Endothelial cell of umbilical vein (primary cell): ENCODE measurements around the gene RECQL. TPM values are rescaled to one million over a fixed set of nuclear protein-coding genes. Genes with fewer than 3 reads are reported as not detected.

Experiments used
- BruUV-seq: library from RNA; stranded (reverse); fragments of 400-500 nt; replicated peaks from 2 replicates; lab custom pipeline; 2021; lab: Mats Ljungman, UMichigan
- CTCF ChIA-PET: fragments of 300-600, 350-600 bp; sonication (Branson Sonifier 250); formaldehyde crosslinking; loops from one replicate; lab custom pipeline; 2021; ENCODE audit warnings: antibody characterized with exemption, inconsistent platforms; lab: Charles Lee
- POLR2A ChIA-PET: fragments of 300-600, 350-600 bp; sonication (Branson Sonifier 250); formaldehyde crosslinking; loops from one replicate; lab custom pipeline; 2021; ENCODE audit warnings: antibody characterized with exemption, inconsistent platforms; lab: Charles Lee
- DNase-seq: peaks from one replicate; pipeline ENCODE4 v3.0.0-alpha.2; 2011; ENCODE audit warnings: low read depth, low spot score
- FAIRE-seq: peaks from 2 replicates; lab custom pipeline; 2011; peaks lifted over from hg19 to GRCh38; lab: Jason Lieb, UNC
- H2AFZ ChIP-seq: 2 replicates; pipeline ENCODE4 v1.6.0; 2012; ENCODE audit warnings: low read depth, low read length, control low read depth, inconsistent platforms
- H3K27ac ChIP-seq: 2 replicates; pipeline ENCODE4 v1.5.1; 2011; ENCODE audit warnings: low read depth, mild to moderate bottlenecking, control low read depth, low read length, moderate library complexity; ENCODE audit not compliant: insufficient read depth
- H3K27me3 ChIP-seq, 2 experiments: 2 replicates each; pipeline versions ENCODE4 v1.6.0 to v1.6.1; 2011; ENCODE audit warnings: low read length in 2 of 2, mixed read lengths in 1 of 2; ENCODE audit not compliant: control insufficient read depth in 2 of 2, insufficient read depth in 2 of 2
- H3K36me3 ChIP-seq, 2 experiments: 2 replicates in 1 of 2; 3 replicates in 1 of 2; pipeline ENCODE4 v1.5.1; 2011; ENCODE audit warnings: low read length in 2 of 2, mild to moderate bottlenecking in 1 of 2, moderate library complexity in 1 of 2; ENCODE audit not compliant: control insufficient read depth in 2 of 2, insufficient read depth in 2 of 2; ENCODE audit errors: extremely low read depth in 1 of 2
- H3K4me1 ChIP-seq: 3 replicates; pipeline ENCODE4 v1.5.1; 2011; ENCODE audit warnings: mild to moderate bottlenecking, low read length; ENCODE audit not compliant: control insufficient read depth, insufficient read depth; ENCODE audit errors: extremely low read depth
- H3K4me2 ChIP-seq: 2 replicates; pipeline ENCODE4 v1.6.1; 2011; ENCODE audit warnings: low read length, control low read depth, mixed read lengths; ENCODE audit not compliant: insufficient read depth
- H3K4me3 ChIP-seq, 3 experiments: fragments of 200-600 bp in 1 of 3; sonication (generic), shearing (Covaris generic) in 1 of 3; replicated peaks in 1 of 3; 2 replicates each; pipeline ENCODE4 v1.5.1; 2011 to 2016; ENCODE audit warnings: control low read depth in 3 of 3, low read length in 3 of 3, mild to moderate bottlenecking in 2 of 3, inconsistent platforms in 1 of 3, low read depth in 1 of 3, moderate library complexity in 1 of 3; ENCODE audit not compliant: insufficient read depth in 1 of 3
- H3K79me2 ChIP-seq: 2 replicates; pipeline ENCODE4 v1.6.0; 2012; ENCODE audit warnings: low read length, inconsistent platforms; ENCODE audit not compliant: control insufficient read depth, insufficient read depth
- H3K9ac ChIP-seq: replicated peaks from 2 replicates; pipeline ENCODE3; 2011; ENCODE audit warnings: low read length, control low read depth; ENCODE audit not compliant: insufficient read depth; ENCODE audit errors: extremely low read depth
- H3K9me1 ChIP-seq: replicated peaks from 3 replicates; pipeline ENCODE4 v1.6.0; 2011; ENCODE audit warnings: mild to moderate bottlenecking, low read length; ENCODE audit not compliant: control insufficient read depth, insufficient read depth; ENCODE audit errors: extremely low read depth
- H3K9me3 ChIP-seq: replicated peaks from 2 replicates; pipeline ENCODE4 v1.5.1; 2012; ENCODE audit warnings: low read length, inconsistent platforms; ENCODE audit not compliant: control insufficient read depth, insufficient read depth
- H4K20me1 ChIP-seq: replicated peaks from 2 replicates; pipeline ENCODE3; 2011; ENCODE audit warnings: mild to moderate bottlenecking, low read length; ENCODE audit not compliant: control insufficient read depth, insufficient read depth; ENCODE audit errors: extremely low read depth
- FOS ChIP-seq: IDR thresholded peaks from 2 replicates; pipeline ENCODE4 v1.6.1; 2011; ENCODE audit warnings: mild to moderate bottlenecking, low read length, moderate library complexity, borderline replicate concordance; ENCODE audit not compliant: insufficient read depth
- JUN ChIP-seq: IDR thresholded peaks from 2 replicates; pipeline ENCODE4 v1.6.1; 2011; ENCODE audit warnings: borderline replicate concordance, low read depth; ENCODE audit not compliant: insufficient read length, insufficient read depth
- dilution Hi-C: fragments of 300-500 bp; cut with MboI; formaldehyde crosslinking; loops from one replicate; pipeline ENCODE4 v1.15.0; 2019; ENCODE audit warnings: low sequenced_read_pairs; ENCODE audit not compliant: extremely low pct_ligation_motif_present
- intact Hi-C: fragments of 100-400 bp; cut with micrococcal nuclease; formaldehyde crosslinking; loops from one replicate; pipeline ENCODE4 v1.10.0; 2022
- polyA plus RNA-seq, 4 experiments: library from polyadenylated mRNA; depleted of rRNA in 3 of 4; stranded (reverse) in 3 of 4; unstranded in 1 of 4; fragments of >200 nt; gene quantifications; 2 replicates each; pipeline versions ENCODE4 v1.2.1 to v1.2.3, GENCODE V29; 2011 to 2012; ENCODE audit warnings: missing spikeins in 1 of 4
- total RNA-seq: library from RNA; stranded (reverse); gene quantifications from 2 replicates; pipeline ENCODE4 v1.2.3, GENCODE V29; 2021

The RECQL gene
- total and polyA plus RNA-seq, 2 donors (not counting 3 experiments of a cell fraction or from before 2014, with no cell fraction given) = 9.3 to 50.3 TPM

GRCh38 chr12:21478756-21479455, 22.5 kb downstream of the RECQL start:
- DNase-seq (no peak), FAIRE-seq (no peak)
- no peak for TF ChIP-seq JUN
- Histone ChIP-seq H3K9me3 (no peaks in the 10 kb centered on the region), H3K4me1 (peaks cover 6% of the 10 kb centered on the region), H3K27me3 (no peaks in the 10 kb centered on the region), H3K9me1 (no peaks in the 10 kb centered on the region), H2AFZ (no peak overlapping the region), H3K79me2 (no peaks in the 10 kb centered on the region), H3K27ac (no peak overlapping the region), H3K36me3 (peaks cover 21 to 26% of the 10 kb centered on the region in 2 experiments), H3K9ac (no peak overlapping the region), H4K20me1 (no peaks in the 10 kb centered on the region), H3K4me2 (no peak overlapping the region), H3K4me3 (no peak overlapping the region)
- ChIA-PET POLR2A (interaction anchor here (0.6 to 0.7 kb wide), 2 partner anchors 181 to 215 kb away, joined by 3 to 6 read pairs; no protein-coding TSS in a partner anchor), CTCF (interaction anchor here (1.0 to 1.5 kb wide), 2 partner anchors 165 to 182 kb away, joined by 4 read pairs; no protein-coding TSS in a partner anchor)
- intact Hi-C loops (no loop called here), dilution Hi-C loops (no loop called here)
- BruUV-seq = no TSS peak

- Histone ChIP-seq H3K9ac (no peak overlapping the region), H3K27me3 (no peaks in the 10 kb centered on the region), H3K9me3 (no peaks in the 10 kb centered on the region), H3K27ac (no peak overlapping the region), H3K4me2 (no peak overlapping the region), H3K4me1 (peaks cover 6% of the 10 kb centered on the region), H3K79me2 (no peaks in the 10 kb centered on the region), H3K4me3 (no peak overlapping the region), H2AFZ (no peak overlapping the region), H4K20me1 (no peaks in the 10 kb centered on the region), H3K9me1 (no peaks in the 10 kb centered on the region), H3K36me3 (peaks cover 17 to 19% of the 10 kb centered on the region in 2 experiments)
- TF ChIP-seq JUN (no peak), FOS (peak; percentile 79)
- ChIA-PET CTCF (interaction anchor here (1.3 kb wide), 1 partner anchor 228 kb away, joined by 3 read pairs; no protein-coding TSS in a partner anchor), POLR2A (no interaction called here)
- BruUV-seq = no TSS peak
- intact Hi-C loops = no loop called here
- peak; percentile 48 for DNase-seq
- dilution Hi-C loops = no loop called here
- FAIRE-seq = peak; percentile 54
Observed at GRCh38 chr12:21476949-21477348, 24.5 kb downstream of the RECQL start.
